ENCODE measurements around the gene MRPL46.
A peak's percentile ranks its signal among the peaks of the same experiment; 100 is the strongest.
"Not testable (repeated sequence)": the region's sequence is repeated elsewhere in the genome, so short reads cannot be mapped to it uniquely, and the experiment has no call there.

Gene MRPL46

DNA sequence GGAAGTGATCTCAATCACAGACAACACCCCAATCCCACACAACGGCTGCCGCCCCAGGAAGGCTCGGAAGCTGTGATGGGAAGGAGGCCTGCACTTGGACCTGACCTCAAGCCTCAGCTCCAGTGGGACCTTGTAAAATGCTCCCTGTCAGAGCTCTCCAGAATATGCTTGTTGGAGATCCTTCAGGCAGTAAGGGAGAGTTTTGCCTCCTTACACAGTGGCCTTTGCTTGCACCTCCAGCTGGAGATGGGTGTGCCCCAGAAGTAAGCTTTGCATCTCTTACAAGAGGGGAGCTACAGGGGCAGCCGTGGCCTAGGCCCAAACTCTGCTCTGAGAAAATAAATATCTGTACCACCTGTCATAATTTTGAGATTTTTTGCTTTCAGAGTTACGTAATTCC lies 10.7 kb upstream of the MRPL46 start:
- Histone ChIP-seq H3K36me3 (ENCODE audit: insufficient read depth, low read length) (peaks cover 24% of the 10 kb centered on the region; the same call in 1 of the 2 replicates), H3K4me3 (ENCODE audit: low read length, poor library complexity, severe bottlenecking) (no peak overlapping the region), H3K4me1 (ENCODE audit: insufficient read depth, low read length, poor library complexity, severe bottlenecking) (no peaks in the 10 kb centered on the region), H4K20me1 (ENCODE audit: insufficient read depth, low read length, poor library complexity, severe bottlenecking) (no peaks in the 10 kb centered on the region), H3F3A (ENCODE audit: low read depth) (no peaks in the 10 kb centered on the region), H3K9me2 (replicated peaks; ENCODE audit: low read depth, low read length) (no peaks in the 10 kb centered on the region), H3K4me2 (ENCODE audit: low read depth, low read length, poor library complexity, severe bottlenecking) (no peak overlapping the region), H3K79me2 (ENCODE audit: insufficient read depth, low read length) (no peaks in the 10 kb centered on the region), H3K9ac (ENCODE audit: low read depth, low read length, poor library complexity, severe bottlenecking) (no peak overlapping the region), H2AFZ (ENCODE audit: low read length) (no peak overlapping the region), H3K9me3 (ENCODE audit: insufficient read depth, low read depth, low read length) (no peaks in the 10 kb centered on the region), H3K27me3 (ENCODE audit: insufficient read depth, low read length, poor library complexity, severe bottlenecking) (no peaks in the 10 kb centered on the region)
- no peak for TF ChIP-seq EZH2phosphoT487 (IDR thresholded peaks at IDR 0.05; ENCODE audit: borderline replicate concordance)
- TF ChIP-seq, protein P1, sequence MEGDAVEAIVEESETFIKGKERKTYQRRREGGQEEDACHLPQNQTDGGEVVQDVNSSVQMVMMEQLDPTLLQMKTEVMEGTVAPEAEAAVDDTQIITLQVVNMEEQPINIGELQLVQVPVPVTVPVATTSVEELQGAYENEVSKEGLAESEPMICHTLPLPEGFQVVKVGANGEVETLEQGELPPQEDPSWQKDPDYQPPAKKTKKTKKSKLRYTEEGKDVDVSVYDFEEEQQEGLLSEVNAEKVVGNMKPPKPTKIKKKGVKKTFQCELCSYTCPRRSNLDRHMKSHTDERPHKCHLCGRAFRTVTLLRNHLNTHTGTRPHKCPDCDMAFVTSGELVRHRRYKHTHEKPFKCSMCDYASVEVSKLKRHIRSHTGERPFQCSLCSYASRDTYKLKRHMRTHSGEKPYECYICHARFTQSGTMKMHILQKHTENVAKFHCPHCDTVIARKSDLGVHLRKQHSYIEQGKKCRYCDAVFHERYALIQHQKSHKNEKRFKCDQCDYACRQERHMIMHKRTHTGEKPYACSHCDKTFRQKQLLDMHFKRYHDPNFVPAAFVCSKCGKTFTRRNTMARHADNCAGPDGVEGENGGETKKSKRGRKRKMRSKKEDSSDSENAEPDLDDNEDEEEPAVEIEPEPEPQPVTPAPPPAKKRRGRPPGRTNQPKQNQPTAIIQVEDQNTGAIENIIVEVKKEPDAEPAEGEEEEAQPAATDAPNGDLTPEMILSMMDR (conservative IDR thresholded peaks at IDR 0.05; ENCODE audit: low read length): no peak

DNA sequence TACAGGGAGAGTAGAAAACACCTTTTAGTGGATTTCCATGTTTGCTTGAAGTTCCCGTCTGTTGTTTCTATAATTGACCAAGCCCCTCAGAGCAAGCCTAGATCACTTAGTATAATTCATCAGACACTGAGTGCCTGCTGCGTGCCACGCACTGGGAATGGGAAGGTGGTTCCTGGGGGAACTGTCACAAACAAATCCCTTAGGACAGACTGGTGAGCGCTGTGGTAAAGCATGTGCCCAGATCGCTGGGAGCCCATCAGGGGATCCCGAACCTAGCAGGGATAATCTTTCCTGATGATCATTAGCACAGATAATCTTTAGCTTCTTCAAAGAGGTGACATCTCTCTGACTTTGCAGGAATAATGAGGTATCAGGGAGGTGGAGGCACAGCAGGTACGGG lies 9.9 kb upstream of the MRPL46 start:
- Histone ChIP-seq H3K9ac (ENCODE audit: low read depth, low read length, poor library complexity, severe bottlenecking) (no peak overlapping the region), H3K9me3 (ENCODE audit: insufficient read depth, low read depth, low read length) (no peaks in the 10 kb centered on the region), H3K4me3 (ENCODE audit: low read length, poor library complexity, severe bottlenecking) (no peak overlapping the region), H3K4me2 (ENCODE audit: low read depth, low read length, poor library complexity, severe bottlenecking) (no peak overlapping the region), H4K20me1 (ENCODE audit: insufficient read depth, low read length, poor library complexity, severe bottlenecking) (no peaks in the 10 kb centered on the region), H3K9me2 (replicated peaks; ENCODE audit: low read depth, low read length) (no peaks in the 10 kb centered on the region), H3F3A (ENCODE audit: low read depth) (no peaks in the 10 kb centered on the region), H2AFZ (ENCODE audit: low read length) (no peak overlapping the region), H3K27me3 (ENCODE audit: insufficient read depth, low read length, poor library complexity, severe bottlenecking) (no peaks in the 10 kb centered on the region), H3K4me1 (ENCODE audit: insufficient read depth, low read length, poor library complexity, severe bottlenecking) (no peaks in the 10 kb centered on the region), H3K79me2 (ENCODE audit: insufficient read depth, low read length) (no peaks in the 10 kb centered on the region), H3K36me3 (ENCODE audit: insufficient read depth, low read length) (peaks cover 24% of the 10 kb centered on the region; the same call in 1 of the 2 replicates)
- no peak for TF ChIP-seq EZH2phosphoT487 (IDR thresholded peaks at IDR 0.05; ENCODE audit: borderline replicate concordance)
- TF ChIP-seq, protein P1 (conservative IDR thresholded peaks at IDR 0.05; ENCODE audit: low read length): no peak

DNA sequence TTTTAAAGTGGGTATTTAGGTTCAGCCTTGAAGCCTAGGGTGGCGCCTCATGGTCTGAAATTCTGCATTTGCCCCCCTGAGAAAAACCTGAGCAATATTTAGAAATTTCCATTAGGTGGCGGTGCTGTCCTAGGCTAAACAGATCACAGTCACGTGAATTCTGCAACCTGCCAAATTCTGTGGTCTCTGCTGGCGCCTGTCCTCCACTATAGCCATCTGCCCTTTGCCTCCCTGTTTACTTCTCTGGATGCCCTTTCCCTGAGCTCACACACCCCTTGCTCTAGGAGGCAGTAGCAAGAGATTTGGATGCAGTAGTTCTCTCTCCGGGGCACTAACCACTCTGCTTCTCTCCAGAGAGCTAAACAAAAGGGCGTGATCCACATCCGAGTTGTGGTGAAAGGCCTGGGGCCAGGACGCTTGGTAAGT lies 9.5 kb upstream of the MRPL46 start:
- Histone ChIP-seq H3K9me2 (replicated peaks; ENCODE audit: low read depth, low read length) (no peaks in the 10 kb centered on the region), H3K36me3 (ENCODE audit: insufficient read depth, low read length) (peaks cover 24% of the 10 kb centered on the region; the same call in 1 of the 2 replicates), H3K79me2 (ENCODE audit: insufficient read depth, low read length) (no peaks in the 10 kb centered on the region; the same call in 1 of the 2 replicates), H2AFZ (ENCODE audit: low read length) (no peak overlapping the region), H3K9me3 (ENCODE audit: insufficient read depth, low read depth, low read length) (no peaks in the 10 kb centered on the region), H3K9ac (ENCODE audit: low read depth, low read length, poor library complexity, severe bottlenecking) (no peak overlapping the region), H3F3A (ENCODE audit: low read depth) (no peaks in the 10 kb centered on the region), H3K4me3 (ENCODE audit: low read length, poor library complexity, severe bottlenecking) (no peak overlapping the region), H3K27me3 (ENCODE audit: insufficient read depth, low read length, poor library complexity, severe bottlenecking) (no peaks in the 10 kb centered on the region), H3K4me2 (ENCODE audit: low read depth, low read length, poor library complexity, severe bottlenecking) (no peak overlapping the region), H3K4me1 (ENCODE audit: insufficient read depth, low read length, poor library complexity, severe bottlenecking) (no peaks in the 10 kb centered on the region), H4K20me1 (ENCODE audit: insufficient read depth, low read length, poor library complexity, severe bottlenecking) (no peaks in the 10 kb centered on the region)
- TF ChIP-seq, protein P1 (conservative IDR thresholded peaks at IDR 0.05; ENCODE audit: low read length): peak; percentile 61
- TF ChIP-seq EZH2phosphoT487 (IDR thresholded peaks at IDR 0.05; ENCODE audit: borderline replicate concordance): no peak

DNA sequence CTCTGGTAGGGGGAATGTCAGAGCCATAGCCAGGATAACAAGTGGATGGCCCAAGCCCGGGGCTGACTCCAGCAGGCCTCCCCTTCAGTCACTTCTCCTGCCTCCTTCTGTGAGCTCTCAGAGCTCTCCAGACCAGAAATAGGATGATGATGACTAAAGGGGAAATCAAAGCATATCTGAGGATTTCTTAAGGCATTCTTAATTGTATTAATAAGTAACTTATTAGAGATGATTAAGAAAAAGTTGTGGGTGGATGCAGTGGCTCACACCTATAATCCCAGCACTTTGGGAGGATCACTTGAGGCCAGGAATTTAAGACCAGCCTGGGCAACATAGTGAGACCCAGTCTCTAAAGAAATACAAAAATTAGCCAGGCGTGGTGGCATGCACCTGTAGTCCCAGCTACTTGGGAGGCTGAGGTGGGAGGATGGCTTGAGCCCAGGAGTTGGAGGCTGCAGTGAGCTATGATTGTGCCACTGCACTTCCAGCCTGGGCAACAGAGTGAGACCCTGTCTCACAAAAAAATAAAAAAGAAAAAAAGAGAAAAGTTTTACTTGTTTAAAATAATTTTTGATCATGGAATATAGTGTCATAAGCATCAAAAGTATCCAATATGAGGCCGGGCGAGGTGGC lies 6.6 kb upstream of the MRPL46 start:
- not testable (repeated sequence) for H3K27me3 ChIP-seq (ENCODE audit: insufficient read depth, low read length, poor library complexity, severe bottlenecking); H4K20me1 ChIP-seq (ENCODE audit: insufficient read depth, low read length, poor library complexity, severe bottlenecking); H3K9ac ChIP-seq (ENCODE audit: low read depth, low read length, poor library complexity, severe bottlenecking); H3K4me2 ChIP-seq (ENCODE audit: low read depth, low read length, poor library complexity, severe bottlenecking); H3K9me2 ChIP-seq (replicated peaks; ENCODE audit: low read depth, low read length); H3K4me3 ChIP-seq (ENCODE audit: low read length, poor library complexity, severe bottlenecking); H3F3A ChIP-seq (ENCODE audit: low read depth); H3K9me3 ChIP-seq (ENCODE audit: insufficient read depth, low read depth, low read length); H2AFZ ChIP-seq (ENCODE audit: low read length)
- peaks cover 10% of the 10 kb centered on the region for H3K79me2 ChIP-seq (ENCODE audit: insufficient read depth, low read length)
- peaks cover 14% of the 10 kb centered on the region for H3K4me1 ChIP-seq (ENCODE audit: insufficient read depth, low read length, poor library complexity, severe bottlenecking)
- peaks cover 24% of the 10 kb centered on the region; the same call in 1 of the 2 replicates for H3K36me3 ChIP-seq (ENCODE audit: insufficient read depth, low read length)

Data from Loucy (cell line).